Astrocyte of the cerebellum (primary cell): ENCODE data around the gene GEMIN7.

Experiments used
- DNase-seq: peaks from one replicate; pipeline ENCODE4 v3.0.0-alpha.2; 2011; ENCODE audit warnings: low read depth
- H3K4me3 ChIP-seq: 2 replicates; pipeline ENCODE4 v1.5.1; 2011; ENCODE audit warnings: mild to moderate bottlenecking, low read depth, low read length, moderate library complexity
- in situ Hi-C: cut with HindIII; loops from 2 replicates; pipeline ENCODE4 v1.10.0; 2017; ENCODE audit warnings: low sequenced_read_pairs
- TF ChIP-seq, protein P1 (sequence below): IDR thresholded peaks from 2 replicates; pipeline ENCODE4 v1.5.1; 2012; ENCODE audit warnings: low read length, low read depth, moderate library complexity, mild to moderate bottlenecking; ENCODE audit errors: missing control alignments

The GEMIN7 gene

DNA sequence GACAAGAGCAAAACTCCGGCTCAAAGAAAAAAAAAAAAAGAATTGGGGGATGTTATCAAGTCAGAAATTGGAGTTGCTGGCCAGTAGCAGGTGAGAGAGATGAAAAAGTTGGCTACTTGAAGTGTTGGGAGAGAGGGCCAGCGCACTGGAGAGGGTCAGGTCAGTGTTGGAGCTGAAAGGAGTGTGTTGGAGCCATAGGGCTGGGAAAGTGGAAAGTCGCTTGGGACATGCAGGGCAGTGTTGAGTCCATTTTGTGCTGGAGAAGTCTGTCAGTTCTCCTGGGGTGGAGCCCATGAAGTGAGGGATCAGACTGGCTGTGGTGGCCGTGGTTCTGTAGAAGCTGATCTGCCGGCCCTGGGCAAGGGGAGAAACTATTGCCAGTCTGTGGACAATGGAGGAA lies 15.6 kb downstream of the GEMIN7 start:
- in situ Hi-C loops, result no loop called here
- TF ChIP-seq, protein P1, sequence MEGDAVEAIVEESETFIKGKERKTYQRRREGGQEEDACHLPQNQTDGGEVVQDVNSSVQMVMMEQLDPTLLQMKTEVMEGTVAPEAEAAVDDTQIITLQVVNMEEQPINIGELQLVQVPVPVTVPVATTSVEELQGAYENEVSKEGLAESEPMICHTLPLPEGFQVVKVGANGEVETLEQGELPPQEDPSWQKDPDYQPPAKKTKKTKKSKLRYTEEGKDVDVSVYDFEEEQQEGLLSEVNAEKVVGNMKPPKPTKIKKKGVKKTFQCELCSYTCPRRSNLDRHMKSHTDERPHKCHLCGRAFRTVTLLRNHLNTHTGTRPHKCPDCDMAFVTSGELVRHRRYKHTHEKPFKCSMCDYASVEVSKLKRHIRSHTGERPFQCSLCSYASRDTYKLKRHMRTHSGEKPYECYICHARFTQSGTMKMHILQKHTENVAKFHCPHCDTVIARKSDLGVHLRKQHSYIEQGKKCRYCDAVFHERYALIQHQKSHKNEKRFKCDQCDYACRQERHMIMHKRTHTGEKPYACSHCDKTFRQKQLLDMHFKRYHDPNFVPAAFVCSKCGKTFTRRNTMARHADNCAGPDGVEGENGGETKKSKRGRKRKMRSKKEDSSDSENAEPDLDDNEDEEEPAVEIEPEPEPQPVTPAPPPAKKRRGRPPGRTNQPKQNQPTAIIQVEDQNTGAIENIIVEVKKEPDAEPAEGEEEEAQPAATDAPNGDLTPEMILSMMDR, result no peak
- peak overlapping the region; percentile 99 for H3K4me3 ChIP-seq
- DNase-seq, result no peak

- DNase-seq, result no peak
- in situ Hi-C loops, result no loop called here
- no peak overlapping the region for H3K4me3 ChIP-seq
- TF ChIP-seq, protein P1, result no peak
These were observed 16.7 kb downstream of the GEMIN7 start for GRCh38 chr19:45095496-45096413.

DNA sequence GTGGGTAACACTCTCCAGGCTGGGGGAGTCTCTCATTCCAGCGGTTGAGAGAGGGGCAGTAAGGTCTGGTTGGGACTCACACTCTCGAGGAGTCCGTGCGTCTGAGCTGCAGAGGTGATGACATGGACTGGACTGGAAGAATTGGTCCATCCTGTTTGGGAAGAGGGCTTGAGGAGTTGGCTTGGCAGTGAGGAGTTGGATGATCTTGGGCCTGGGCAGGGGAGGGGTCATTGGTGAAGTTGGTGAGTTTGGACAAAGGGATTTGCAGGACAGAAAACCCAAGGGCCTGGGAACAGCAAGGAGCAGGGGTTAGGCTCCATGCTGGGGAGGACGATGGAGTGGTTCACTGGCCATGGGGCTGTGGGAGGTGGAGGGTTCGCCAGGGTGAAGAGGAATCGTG lies 17.6 kb downstream of the GEMIN7 start:
- TF ChIP-seq, protein P1, result no peak
- DNase-seq, result no peak
- no peak overlapping the region for H3K4me3 ChIP-seq
- in situ Hi-C loops, result no loop called here

- in situ Hi-C loops, result no loop called here
- H3K4me3 ChIP-seq, result no peak overlapping the region
- TF ChIP-seq, protein P1, result no peak
- no peak for DNase-seq
These were observed 18.4 kb downstream of the GEMIN7 start for GRCh38 chr19:45097450-45097775.

- peak overlapping the region; percentile 17 for H3K4me3 ChIP-seq
- peak; percentile 82 for DNase-seq
- in situ Hi-C loops, result no loop called here
- TF ChIP-seq, protein P1, result no peak
These were observed 18.9 kb downstream of the GEMIN7 start for GRCh38 chr19:45097776-45098520.

DNA sequence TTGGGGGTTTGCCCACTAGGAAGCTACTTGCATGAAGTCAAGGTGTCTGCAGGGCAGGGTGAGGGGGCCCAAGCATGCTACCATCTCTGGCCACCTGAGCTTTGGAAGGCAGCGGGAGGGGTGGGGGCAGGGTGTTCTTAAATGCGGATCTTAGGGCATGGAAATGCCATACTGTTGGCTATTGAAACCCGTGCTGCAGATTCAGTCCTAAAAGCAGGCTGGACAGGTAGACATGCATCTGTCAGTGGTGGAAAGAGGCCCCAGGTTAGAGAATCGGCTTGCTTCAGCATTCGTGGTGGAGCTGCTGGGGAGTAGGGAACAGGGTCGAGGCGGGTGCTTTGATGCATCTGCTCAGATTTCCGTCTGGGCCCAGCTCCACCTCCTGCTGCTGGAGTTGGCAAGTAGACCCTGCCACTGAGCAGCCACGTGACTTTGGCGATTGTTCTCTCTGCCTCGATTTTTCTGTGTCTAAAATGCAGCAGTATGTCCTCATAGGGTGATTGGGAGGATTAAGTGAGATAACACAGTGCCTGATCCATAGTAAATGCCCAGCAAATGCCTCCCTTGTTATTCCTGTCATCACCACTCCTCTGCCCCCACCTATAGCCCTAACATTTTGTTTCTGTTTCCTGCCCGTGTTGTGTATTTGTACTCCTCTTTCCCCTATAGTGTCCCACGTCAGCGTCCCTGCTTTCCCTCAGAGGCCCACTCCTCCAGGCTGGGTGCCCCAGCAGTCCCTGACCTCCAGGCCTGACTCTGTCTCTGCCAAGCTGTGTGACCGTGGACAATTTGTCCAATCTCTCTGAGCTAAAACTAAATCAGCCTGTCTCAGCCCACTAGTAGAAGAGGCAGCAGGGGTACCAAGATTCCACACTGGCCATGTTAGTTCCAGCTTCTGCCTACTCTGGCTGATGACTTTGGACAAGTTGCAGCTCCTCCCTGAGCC lies 19.7 kb downstream of the GEMIN7 start:
- peak; percentile 49 for DNase-seq
- in situ Hi-C loops, result no loop called here
- H3K4me3 ChIP-seq, result peak overlapping the region; percentile 17
- TF ChIP-seq, protein P1, result no peak
